Activated CD4-positive, alpha-beta T cell treated with anti-CD3 and anti-CD28 coated beads, Interleukin-2, amount 10 ng/mL, durations not matched to agents 7 days and 5 days (primary cell): ENCODE measurements around the gene HOXB3. TPM values are rescaled to one million over a fixed set of nuclear protein-coding genes. Genes with fewer than 3 reads are reported as not detected.

Source experiments
- CTCF ChIA-PET: fragments of 350-600 bp; sonication (Branson Sonifier 250); formaldehyde crosslinking; loops from one replicate; lab custom pipeline; 2021; ENCODE audit warnings: antibody characterized with exemption; lab: Charles Lee
- POLR2A ChIA-PET: fragments of 350-600 bp; sonication (Branson Sonifier 250); formaldehyde crosslinking; loops from one replicate; lab custom pipeline; 2021; ENCODE audit warnings: antibody characterized with exemption; lab: Charles Lee
- DNase-seq: peaks from one replicate; pipeline ENCODE4 v3.0.0-alpha.2; 2020
- H3K27ac Mint-ChIP-seq: one replicate; pipeline ENCODE4 v1.8.0; 2021; ENCODE audit warnings: mild to moderate bottlenecking, moderate library complexity, mixed read lengths
- H3K27me3 Mint-ChIP-seq: one replicate; pipeline ENCODE4 v1.8.0; 2021; ENCODE audit warnings: mixed read lengths
- H3K36me3 Mint-ChIP-seq: one replicate; pipeline ENCODE4 v1.8.0; 2021; ENCODE audit warnings: low read depth, mixed read lengths
- H3K4me1 Mint-ChIP-seq: one replicate; pipeline ENCODE4 v1.8.0; 2021; ENCODE audit warnings: mixed read lengths
- H3K4me3 Mint-ChIP-seq: one replicate; pipeline ENCODE4 v1.8.0; 2021; ENCODE audit warnings: mild to moderate bottlenecking, moderate library complexity, mixed read lengths
- H3K9me3 Mint-ChIP-seq: one replicate; pipeline ENCODE4 v1.8.0; 2021; ENCODE audit warnings: mixed read lengths
- total RNA-seq, 2 experiments: library from RNA; stranded (reverse); gene quantifications; one replicate each; pipeline ENCODE4 v1.2.3, GENCODE V29; 2021

The HOXB3 gene
- total RNA-seq, 2 experiments from 2014 or later = 3.1 to 4.5 TPM

GRCh38 chr17:48564188-48565021 is 25.6 kb downstream of the HOXB3 start:
- CTCF ChIA-PET = no interaction called here
- POLR2A ChIA-PET = no interaction called here
- Mint-ChIP-seq H3K27me3 (peaks cover 31% of the 10 kb centered on the region), H3K9me3 (no peaks in the 10 kb centered on the region), H3K36me3 (no peaks in the 10 kb centered on the region), H3K4me3 (no peak overlapping the region), H3K27ac (no peak overlapping the region), H3K4me1 (peaks cover 6% of the 10 kb centered on the region)
- no peak for DNase-seq

DNA sequence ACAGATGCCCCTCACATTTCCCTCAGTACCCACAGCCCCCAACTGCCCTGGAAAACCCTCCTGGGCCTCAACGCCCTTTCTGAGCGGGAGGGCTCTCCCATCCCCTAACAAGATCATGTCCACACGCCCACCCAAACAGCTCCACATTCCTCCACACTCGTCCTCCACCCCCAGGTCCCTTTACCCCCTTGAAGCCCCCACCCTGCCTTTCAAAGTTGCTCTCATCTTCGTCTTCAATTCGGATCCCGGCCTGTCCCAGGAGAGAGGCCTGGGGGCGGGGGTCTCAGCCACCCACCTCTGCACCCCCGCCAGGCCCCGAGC is 26.2 kb downstream of the HOXB3 start:
- Mint-ChIP-seq H3K4me1 (peaks cover 6% of the 10 kb centered on the region), H3K27ac (no peak overlapping the region), H3K27me3 (peaks cover 26% of the 10 kb centered on the region), H3K4me3 (no peak overlapping the region), H3K36me3 (no peaks in the 10 kb centered on the region), H3K9me3 (no peaks in the 10 kb centered on the region)
- POLR2A ChIA-PET = no interaction called here
- no peak for DNase-seq
- CTCF ChIA-PET = interaction anchor here (0.6 kb wide), 1 partner anchor 39 kb away, joined by 3 read pairs; no protein-coding TSS in a partner anchor

DNA sequence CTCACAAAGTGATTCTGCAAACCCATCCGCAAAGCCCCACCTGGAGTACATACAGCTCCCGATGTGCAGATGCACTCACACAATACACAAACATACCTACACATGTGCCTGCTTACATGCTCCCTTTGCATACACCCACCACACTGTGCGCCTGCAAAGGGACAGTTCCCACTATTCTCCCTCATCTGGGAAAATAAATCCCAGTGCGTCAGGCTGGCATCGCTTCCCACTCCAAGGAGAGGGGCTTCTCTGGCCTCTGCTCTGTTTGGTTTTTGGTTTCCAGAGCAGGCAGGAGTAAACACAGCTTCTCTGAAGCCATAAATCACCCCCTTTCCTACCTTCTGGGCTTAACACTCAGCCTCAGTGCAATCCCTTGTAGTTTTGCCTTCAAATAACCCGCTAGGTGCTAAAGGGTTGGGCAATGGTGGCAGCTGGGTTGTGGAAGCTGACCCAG is 26.6 kb downstream of the HOXB3 start:
- no peak for DNase-seq
- Mint-ChIP-seq H3K27ac (no peak overlapping the region), H3K36me3 (no peaks in the 10 kb centered on the region), H3K4me3 (no peak overlapping the region), H3K9me3 (no peaks in the 10 kb centered on the region), H3K4me1 (peaks cover 5% of the 10 kb centered on the region), H3K27me3 (peaks cover 26% of the 10 kb centered on the region)
- ChIA-PET CTCF (interaction anchor here (0.6 kb wide), 1 partner anchor 38 kb away, joined by 3 read pairs; no protein-coding TSS in a partner anchor), POLR2A (no interaction called here)

- Mint-ChIP-seq H3K27me3 (peaks cover 27% of the 10 kb centered on the region), H3K4me3 (no peak overlapping the region), H3K27ac (no peak overlapping the region), H3K4me1 (peaks cover 2% of the 10 kb centered on the region), H3K36me3 (no peaks in the 10 kb centered on the region), H3K9me3 (no peaks in the 10 kb centered on the region)
- no peak for DNase-seq
- CTCF ChIA-PET = interaction anchor here (1.7 kb wide), 1 partner anchor 7 kb away, joined by 4 read pairs; no protein-coding TSS in a partner anchor
- POLR2A ChIA-PET = no interaction called here
Observed at GRCh38 chr17:48562934-48563333, 27.1 kb downstream of the HOXB3 start.

DNA sequence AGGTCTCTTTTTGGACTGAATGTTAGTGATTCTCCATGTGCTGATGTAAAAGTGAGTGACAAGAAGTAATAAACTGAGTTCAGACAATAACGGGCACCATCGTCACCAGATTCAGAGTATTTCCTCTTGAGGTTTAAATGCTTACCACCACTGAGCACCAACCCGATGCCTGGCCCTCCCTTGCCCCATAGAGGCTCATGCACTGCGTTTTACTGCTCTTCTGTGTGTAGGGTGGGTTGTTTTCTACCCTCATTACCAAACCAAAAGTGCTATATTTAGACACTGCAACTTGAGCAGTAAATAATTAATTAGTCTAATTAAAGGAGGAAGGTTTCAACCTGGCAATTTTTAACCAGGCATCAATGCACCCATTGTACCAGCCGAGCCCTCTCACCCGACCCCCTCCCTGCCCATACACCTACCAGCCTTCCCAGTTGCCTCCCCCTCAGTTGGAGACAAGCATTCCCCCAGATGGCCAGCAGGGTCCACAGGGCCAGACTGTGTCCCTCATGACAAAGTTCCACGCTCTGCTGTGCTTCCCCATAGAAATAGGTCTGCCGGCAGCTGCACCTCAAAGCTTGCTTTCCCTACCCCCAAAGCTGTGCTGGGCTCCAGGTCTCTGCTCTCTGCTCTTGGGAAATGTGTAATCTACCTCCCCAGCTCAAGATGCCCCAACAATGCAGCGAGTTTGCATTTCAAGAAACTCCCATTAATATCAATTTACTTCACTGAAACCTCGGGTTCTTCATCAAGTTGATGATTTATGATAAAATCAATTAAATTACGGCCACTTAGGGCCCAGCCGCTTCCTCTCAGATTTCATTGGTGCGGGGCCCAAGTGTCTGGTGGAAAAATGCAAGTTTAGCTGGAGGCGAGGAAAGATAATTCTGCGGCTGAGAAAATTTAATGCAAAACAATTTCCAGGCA is 27.9 kb downstream of the HOXB3 start:
- H3K36me3 Mint-ChIP-seq = no peaks in the 10 kb centered on the region
- no peaks in the 10 kb centered on the region for H3K9me3 Mint-ChIP-seq
- ChIA-PET CTCF (interaction anchor here (1.7 kb wide), 1 partner anchor 8 kb away, joined by 4 read pairs; no protein-coding TSS in a partner anchor), POLR2A (no interaction called here)
- no peak overlapping the region for H3K4me3 Mint-ChIP-seq
- no peak for DNase-seq
- H3K4me1 Mint-ChIP-seq = peaks cover 2% of the 10 kb centered on the region
- H3K27ac Mint-ChIP-seq = no peak overlapping the region
- H3K27me3 Mint-ChIP-seq = peaks cover 33% of the 10 kb centered on the region

- no peaks in the 10 kb centered on the region for H3K9me3 Mint-ChIP-seq
- peaks cover 4% of the 10 kb centered on the region for H3K4me1 Mint-ChIP-seq
- CTCF ChIA-PET = interaction anchor here (1.3 kb wide), 1 partner anchor 45 kb away, joined by 5 read pairs; no protein-coding TSS in a partner anchor
- H3K27me3 Mint-ChIP-seq = peaks cover 51% of the 10 kb centered on the region
- no peak overlapping the region for H3K4me3 Mint-ChIP-seq
- POLR2A ChIA-PET = no interaction called here
- DNase-seq = no peak
- no peaks in the 10 kb centered on the region for H3K36me3 Mint-ChIP-seq
- H3K27ac Mint-ChIP-seq = no peak overlapping the region
Observed at GRCh38 chr17:48559840-48560817, 29.9 kb downstream of the HOXB3 start.

DNA sequence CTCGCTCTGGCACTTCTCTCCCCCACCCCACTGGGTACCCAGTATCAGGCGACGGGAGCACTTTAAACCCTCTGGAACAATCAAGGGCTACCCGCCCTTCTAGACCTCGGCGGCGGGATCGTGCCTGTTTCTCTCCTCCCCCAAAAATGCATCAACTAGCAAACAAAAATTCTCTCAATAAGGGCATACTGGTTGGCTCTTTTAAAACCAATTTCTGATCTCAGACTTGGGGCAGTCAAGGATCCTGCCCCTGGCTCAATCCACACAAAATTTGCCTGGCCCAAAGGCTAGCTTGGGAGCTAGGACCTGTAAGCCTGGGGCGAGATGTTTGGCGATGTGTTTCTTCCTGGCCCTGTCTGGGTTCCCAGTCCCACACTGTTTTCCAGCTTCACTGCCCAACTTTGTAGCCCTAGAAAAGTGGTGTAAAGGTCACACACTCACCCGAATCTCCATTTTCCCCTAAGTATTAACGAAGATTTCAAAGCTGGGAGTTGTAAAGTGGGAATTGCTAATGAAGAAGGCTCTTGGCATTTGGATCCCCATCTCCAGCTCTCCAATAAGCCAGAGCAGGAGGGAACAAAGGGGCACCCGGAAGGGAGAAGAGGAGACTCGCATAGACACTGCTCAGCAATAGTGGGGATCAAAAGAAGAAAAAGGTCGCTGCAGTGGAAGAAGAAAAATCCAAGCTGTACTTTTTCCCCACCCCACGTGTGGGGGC is 30.8 kb downstream of the HOXB3 start:
- no peak for DNase-seq
- Mint-ChIP-seq H3K4me1 (peaks cover 6% of the 10 kb centered on the region), H3K27ac (no peak overlapping the region), H3K4me3 (no peak overlapping the region), H3K9me3 (no peaks in the 10 kb centered on the region), H3K36me3 (no peaks in the 10 kb centered on the region), H3K27me3 (peaks cover 54% of the 10 kb centered on the region)
- CTCF ChIA-PET = interaction anchor here (1.3 kb wide), 1 partner anchor 44 kb away, joined by 5 read pairs; no protein-coding TSS in a partner anchor
- POLR2A ChIA-PET = no interaction called here

GRCh38 chr17:48558831-48559121 is 31.3 kb downstream of the HOXB3 start:
- Mint-ChIP-seq H3K4me1 (peaks cover 6% of the 10 kb centered on the region), H3K4me3 (no peak overlapping the region), H3K36me3 (no peaks in the 10 kb centered on the region), H3K27me3 (peaks cover 57% of the 10 kb centered on the region), H3K9me3 (no peaks in the 10 kb centered on the region), H3K27ac (no peak overlapping the region)
- ChIA-PET CTCF (no interaction called here), POLR2A (no interaction called here)
- no peak for DNase-seq

DNA sequence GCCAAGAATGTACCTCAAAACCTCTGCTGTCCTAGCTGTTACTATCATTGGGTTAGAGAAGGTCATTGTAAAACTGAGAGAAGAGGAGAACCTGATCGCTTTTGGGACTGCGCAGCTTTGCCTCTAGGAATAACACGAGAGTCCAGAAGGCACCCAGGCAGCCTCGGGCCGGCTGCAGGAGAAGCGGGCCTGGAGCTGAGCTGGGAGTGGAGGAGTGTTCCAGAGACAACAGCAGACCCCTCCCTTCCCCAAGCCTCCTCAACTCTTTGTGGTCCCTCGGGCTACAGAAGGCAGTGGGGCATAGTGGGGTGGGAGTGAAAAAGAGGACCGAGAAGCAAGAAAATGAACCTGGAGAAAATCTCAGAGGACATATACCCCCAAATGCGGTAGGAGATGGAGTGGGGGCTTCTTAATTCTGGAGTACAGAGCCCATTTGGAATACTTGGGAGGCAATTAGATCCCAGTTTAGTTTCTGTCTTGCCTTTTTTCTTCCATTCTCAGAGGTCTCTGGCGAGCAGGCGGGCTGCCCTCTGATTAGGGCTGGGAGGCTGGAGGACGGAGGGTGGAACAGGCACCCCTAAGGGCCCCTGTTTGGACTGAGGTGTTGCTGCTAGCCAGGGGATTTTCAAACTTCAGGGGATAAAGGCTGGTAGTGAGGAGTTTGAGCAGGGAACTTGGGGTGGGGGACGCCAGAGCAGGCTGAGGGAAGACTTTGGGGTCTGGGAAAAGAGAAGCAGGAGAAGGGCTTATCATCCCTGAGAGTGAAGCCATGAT is 31.8 kb downstream of the HOXB3 start:
- ChIA-PET CTCF (interaction anchor here (1.5 kb wide), 1 partner anchor 9 kb away, joined by 3 read pairs; no protein-coding TSS in a partner anchor), POLR2A (no interaction called here)
- H3K27me3 Mint-ChIP-seq = peaks cover 56% of the 10 kb centered on the region
- H3K4me3 Mint-ChIP-seq = no peak overlapping the region
- H3K9me3 Mint-ChIP-seq = no peaks in the 10 kb centered on the region
- DNase-seq = no peak
- no peak overlapping the region for H3K27ac Mint-ChIP-seq
- peaks cover 6% of the 10 kb centered on the region for H3K4me1 Mint-ChIP-seq
- H3K36me3 Mint-ChIP-seq = no peaks in the 10 kb centered on the region

DNA sequence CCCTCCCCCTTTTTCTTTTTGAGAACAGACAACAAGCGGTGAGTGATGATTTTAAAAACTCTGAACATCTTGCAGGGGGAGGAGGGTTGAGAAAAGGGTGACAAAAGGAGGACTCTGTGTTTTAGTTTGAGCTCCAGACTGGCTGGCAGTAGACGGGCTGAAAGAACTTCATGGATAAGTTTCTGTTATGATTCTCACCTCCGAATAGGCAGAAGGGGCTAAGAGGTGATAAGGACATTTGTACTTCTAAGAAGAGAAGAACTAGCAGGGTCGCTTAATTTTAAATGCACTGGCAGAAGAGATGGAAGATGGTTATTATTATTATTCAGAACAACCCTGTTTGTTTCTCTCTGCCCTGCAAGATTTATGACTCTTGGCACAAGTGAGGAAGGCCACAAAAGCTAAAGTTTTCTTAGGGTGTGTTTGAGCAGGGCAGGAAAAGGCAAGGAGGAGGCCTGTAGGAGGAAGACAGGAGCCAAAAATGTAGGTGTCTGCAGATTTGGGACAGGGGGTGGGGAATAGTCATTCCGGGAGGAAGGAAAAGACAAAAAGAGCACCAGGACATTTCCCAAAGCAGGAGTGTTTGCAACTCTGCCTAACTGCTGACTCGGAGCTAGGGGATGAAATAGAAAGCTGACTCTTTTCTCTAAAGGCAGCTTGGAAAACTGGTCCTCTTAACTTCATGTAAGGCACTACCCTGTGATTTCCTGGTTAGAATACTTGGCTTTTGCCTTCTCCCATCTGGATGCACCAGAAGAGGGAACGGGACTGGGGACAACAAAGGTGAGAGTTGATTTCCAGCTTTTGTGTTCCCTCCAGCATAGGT is 33.3 kb downstream of the HOXB3 start:
- Mint-ChIP-seq H3K4me3 (no peak overlapping the region), H3K36me3 (no peaks in the 10 kb centered on the region), H3K9me3 (no peaks in the 10 kb centered on the region), H3K27ac (no peak overlapping the region), H3K4me1 (peaks cover 6% of the 10 kb centered on the region), H3K27me3 (peaks cover 53% of the 10 kb centered on the region)
- ChIA-PET POLR2A (no interaction called here), CTCF (interaction anchor here (0.6 to 1.7 kb wide), 5 partner anchors 8 to 205 kb away, joined by 3 to 5 read pairs (median 3); no protein-coding TSS in a partner anchor)
- no peak for DNase-seq
